Hepatocyte (in vitro differentiated cells): ENCODE data around the gene ASB9. TPM values are rescaled to one million over a fixed set of nuclear protein-coding genes. Genes with fewer than 3 reads are reported as not detected.

Source experiments
- DNase-seq: peaks from one replicate; pipeline ENCODE4 v3.0.0-alpha.2; 2016; ENCODE audit warnings: low spot score
- H2AFZ ChIP-seq: fragments of 200-600 bp; sonication (generic); 2 replicates; pipeline ENCODE4 v1.6.0; 2016; ENCODE audit warnings: antibody characterized with exemption, mild to moderate bottlenecking
- H3K27ac ChIP-seq: fragments of 200-600 bp; sonication (generic); 2 replicates; pipeline ENCODE4 v1.5.1; 2016; ENCODE audit warnings: mild to moderate bottlenecking
- H3K27me3 ChIP-seq: fragments of 200-600 bp; sonication (generic); 2 replicates; pipeline ENCODE4 v1.6.1; 2016
- H3K36me3 ChIP-seq: fragments of 200-600 bp; sonication (generic); replicated peaks from 2 replicates; pipeline ENCODE4 v1.5.1; 2016; ENCODE audit warnings: low read depth; ENCODE audit not compliant: insufficient read depth
- H3K4me1 ChIP-seq: fragments of 200-600 bp; sonication (generic); 2 replicates; pipeline ENCODE4 v1.5.1; 2016; ENCODE audit warnings: mild to moderate bottlenecking, moderate library complexity; ENCODE audit not compliant: insufficient read depth
- H3K4me2 ChIP-seq: fragments of 200-600 bp; sonication (generic); 2 replicates; pipeline ENCODE4 v1.6.0; 2016
- H3K4me3 ChIP-seq: fragments of 200-600 bp; sonication (generic); 2 replicates; pipeline ENCODE4 v1.5.1; 2016; ENCODE audit warnings: mild to moderate bottlenecking
- H3K79me2 ChIP-seq: fragments of 200-600 bp; sonication (generic); 2 replicates; pipeline ENCODE4 v1.6.0; 2017; ENCODE audit warnings: mild to moderate bottlenecking
- H3K9me2 ChIP-seq: fragments of 200-600 bp; sonication (generic); replicated peaks from 2 replicates; pipeline ENCODE4 v1.6.0; 2017; ENCODE audit warnings: mild to moderate bottlenecking; ENCODE audit not compliant: insufficient read depth
- H3K9me3 ChIP-seq: fragments of 200-600 bp; sonication (generic); 2 replicates; pipeline ENCODE4 v1.5.1; 2016; ENCODE audit warnings: low read depth, mild to moderate bottlenecking
- H4K20me1 ChIP-seq: fragments of 200-600 bp; sonication (generic); 2 replicates; pipeline ENCODE4 v1.6.0; 2016; ENCODE audit warnings: mild to moderate bottlenecking; ENCODE audit not compliant: insufficient read depth, poor library complexity, severe bottlenecking
- EZH2 ChIP-seq: fragments of 200-600 bp; sonication (generic); IDR thresholded peaks from 2 replicates; pipeline ENCODE4 v1.6.1; 2016; ENCODE audit warnings: antibody characterized with exemption, mild to moderate bottlenecking, borderline replicate concordance
- EZH2phosphoT487 ChIP-seq: fragments of 200-600 bp; sonication (generic); IDR thresholded peaks from one replicate; pipeline ENCODE4 v1.6.1; 2018; ENCODE audit warnings: antibody characterized with exemption, mild to moderate bottlenecking, low read depth, moderate library complexity; ENCODE audit not compliant: unreplicated experiment, severe bottlenecking
- WGBS: methylation state at CpG from one replicate; pipeline ENCODE4 v1.1.6; 2016; ENCODE audit warnings: low lambda C conversion rate; ENCODE audit errors: missing lambda C conversion rate; 5-methylcytosine and 5-hydroxymethylcytosine counted together
- polyA plus RNA-seq: library from polyadenylated mRNA; unstranded; fragments of >200 nt; fragmentation: Nextera tagmentation; extraction: Ambion mirVana; gene quantifications from 2 replicates; pipeline ENCODE4 v1.2.1, GENCODE V29; 2016
- total RNA-seq: library from RNA; depleted of rRNA; stranded (reverse); fragments of >200 nt; gene quantifications from 2 replicates; pipeline ENCODE4 v1.2.3, GENCODE V29; 2014
- TF ChIP-seq, protein P1 (sequence below): fragments of 200-600 bp; sonication (generic); IDR thresholded peaks from 2 replicates; pipeline ENCODE4 v1.5.1; 2016; ENCODE audit warnings: antibody characterized with exemption, mild to moderate bottlenecking; ENCODE audit not compliant: poor library complexity

The ASB9 gene
- total and polyA plus RNA-seq, 2 experiments from 2014 or later: 4.7 to 6.0 TPM

DNA sequence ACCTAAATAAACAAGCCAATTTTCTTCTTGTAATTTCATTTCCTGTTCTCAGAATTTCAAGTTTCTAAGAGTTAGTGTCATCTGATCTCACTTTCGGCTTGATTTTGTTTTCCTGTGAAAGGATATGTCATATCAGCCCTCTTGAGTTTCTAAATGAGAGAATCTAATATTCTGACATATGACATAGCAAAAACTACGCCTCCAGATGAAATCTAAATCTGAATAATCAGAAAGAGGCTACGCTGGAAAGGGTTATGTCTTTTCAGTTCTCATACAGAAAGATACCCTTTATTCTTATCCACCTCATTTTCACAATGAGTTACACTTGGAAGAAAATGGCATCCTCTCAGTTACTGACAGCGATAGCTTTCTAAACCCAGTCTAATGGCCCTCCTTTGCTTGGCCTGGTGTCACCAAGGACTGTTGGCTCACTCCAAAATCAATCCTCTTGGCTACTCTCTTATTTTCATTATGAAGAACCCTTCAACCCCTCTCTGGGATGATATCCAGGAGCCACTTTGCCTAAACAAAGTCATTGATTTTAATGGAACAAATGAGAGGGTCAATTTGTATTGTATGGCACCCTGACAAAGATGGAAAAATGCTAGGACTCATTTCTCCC is 65.6 kb downstream of the ASB9 start:
- no peaks in the 10 kb centered on the region for H3K36me3 ChIP-seq
- no peaks in the 10 kb centered on the region for H3K4me1 ChIP-seq
- no peak overlapping the region for H2AFZ ChIP-seq
- H3K27me3 ChIP-seq: no peaks in the 10 kb centered on the region
- no peaks in the 10 kb centered on the region for H3K9me3 ChIP-seq
- WGBS: 62% methylated on average over 4 of the region's 4 CpGs
- H3K9me2 ChIP-seq: no peaks in the 10 kb centered on the region
- H3K4me2 ChIP-seq: no peak overlapping the region
- no peaks in the 10 kb centered on the region for H4K20me1 ChIP-seq
- H3K27ac ChIP-seq: no peak overlapping the region
- DNase-seq: no peak
- H3K4me3 ChIP-seq: no peak overlapping the region
- TF ChIP-seq EZH2phosphoT487 (no peak), EZH2 (no peak)
- TF ChIP-seq, protein P1, sequence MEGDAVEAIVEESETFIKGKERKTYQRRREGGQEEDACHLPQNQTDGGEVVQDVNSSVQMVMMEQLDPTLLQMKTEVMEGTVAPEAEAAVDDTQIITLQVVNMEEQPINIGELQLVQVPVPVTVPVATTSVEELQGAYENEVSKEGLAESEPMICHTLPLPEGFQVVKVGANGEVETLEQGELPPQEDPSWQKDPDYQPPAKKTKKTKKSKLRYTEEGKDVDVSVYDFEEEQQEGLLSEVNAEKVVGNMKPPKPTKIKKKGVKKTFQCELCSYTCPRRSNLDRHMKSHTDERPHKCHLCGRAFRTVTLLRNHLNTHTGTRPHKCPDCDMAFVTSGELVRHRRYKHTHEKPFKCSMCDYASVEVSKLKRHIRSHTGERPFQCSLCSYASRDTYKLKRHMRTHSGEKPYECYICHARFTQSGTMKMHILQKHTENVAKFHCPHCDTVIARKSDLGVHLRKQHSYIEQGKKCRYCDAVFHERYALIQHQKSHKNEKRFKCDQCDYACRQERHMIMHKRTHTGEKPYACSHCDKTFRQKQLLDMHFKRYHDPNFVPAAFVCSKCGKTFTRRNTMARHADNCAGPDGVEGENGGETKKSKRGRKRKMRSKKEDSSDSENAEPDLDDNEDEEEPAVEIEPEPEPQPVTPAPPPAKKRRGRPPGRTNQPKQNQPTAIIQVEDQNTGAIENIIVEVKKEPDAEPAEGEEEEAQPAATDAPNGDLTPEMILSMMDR: no peak
- H3K79me2 ChIP-seq: no peaks in the 10 kb centered on the region

- TF ChIP-seq, protein P1: no peak
- no peak for TF ChIP-seq EZH2
- no peak for TF ChIP-seq EZH2phosphoT487
- WGBS: 83% methylated on average over 2 of the region's 2 CpGs
Measured at GRCh38 chrX:15203694-15204093, 66.2 kb downstream of the ASB9 start.

DNA sequence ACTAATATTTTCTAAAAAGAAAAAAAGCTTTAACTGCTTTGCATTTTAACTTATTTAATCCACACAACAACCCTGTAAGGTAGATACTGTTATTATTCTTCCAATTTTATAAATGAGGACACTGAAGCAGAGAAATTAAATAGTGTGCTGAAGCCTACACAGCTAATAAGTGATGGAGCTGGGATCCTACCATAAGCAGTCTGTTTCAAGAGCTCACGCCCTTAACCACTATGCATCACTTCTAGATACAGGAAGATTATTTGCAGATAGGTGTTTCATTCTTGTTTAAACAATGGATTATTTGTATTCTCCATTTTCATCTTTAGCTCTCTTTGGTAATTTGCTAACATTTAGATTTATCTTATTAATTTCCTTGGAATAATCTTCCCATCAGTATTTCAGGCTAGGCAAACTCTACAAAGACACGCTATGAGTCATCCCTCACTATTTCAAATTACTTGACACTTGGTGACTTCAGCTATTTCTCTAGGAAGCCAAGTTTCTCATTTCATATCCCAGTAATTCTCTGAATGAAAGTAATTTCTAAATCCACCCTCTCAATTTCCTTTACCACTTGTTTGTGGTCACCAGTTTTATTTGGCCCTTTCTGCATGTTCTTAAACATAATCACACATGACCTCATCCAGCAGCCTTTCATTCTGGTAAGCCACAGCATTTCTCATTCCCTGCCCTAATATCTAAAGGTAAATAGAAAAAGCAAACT is 67.3 kb downstream of the ASB9 start:
- TF ChIP-seq EZH2phosphoT487 (no peak), EZH2 (no peak)
- TF ChIP-seq, protein P1: no peak
- no peak overlapping the region for H3K4me3 ChIP-seq
- H3K79me2 ChIP-seq: no peaks in the 10 kb centered on the region

More at GRCh38 chrX:15203694-15204093, 66.2 kb downstream of the ASB9 start:
- Histone ChIP-seq H3K27me3 (no peaks in the 10 kb centered on the region), H3K4me1 (no peaks in the 10 kb centered on the region), H3K9me3 (no peaks in the 10 kb centered on the region), H3K9me2 (no peaks in the 10 kb centered on the region), H3K36me3 (no peaks in the 10 kb centered on the region), H3K79me2 (no peaks in the 10 kb centered on the region), H3K4me2 (no peak overlapping the region), H4K20me1 (no peaks in the 10 kb centered on the region), H3K4me3 (no peak overlapping the region), H2AFZ (no peak overlapping the region), H3K27ac (no peak overlapping the region)
- no peak for DNase-seq

More for the DNA sequence above, 67.3 kb downstream of the ASB9 start:
- Histone ChIP-seq H3K27me3 (no peaks in the 10 kb centered on the region), H3K27ac (no peak overlapping the region), H3K9me3 (no peaks in the 10 kb centered on the region), H4K20me1 (no peaks in the 10 kb centered on the region), H3K9me2 (no peaks in the 10 kb centered on the region), H3K36me3 (no peaks in the 10 kb centered on the region), H3K4me2 (no peak overlapping the region), H2AFZ (no peak overlapping the region), H3K4me1 (no peaks in the 10 kb centered on the region)
- 74% methylated on average over 2 of the region's 2 CpGs for WGBS
- DNase-seq: no peak
